ENCODE measurements around the gene FHOD1. TPM values are rescaled to one million over a fixed set of nuclear protein-coding genes. Genes with fewer than 3 reads are reported as not detected.

Gene FHOD1
- total RNA-seq, 1 donor from 2014 or later = 28.7 TPM

DNA sequence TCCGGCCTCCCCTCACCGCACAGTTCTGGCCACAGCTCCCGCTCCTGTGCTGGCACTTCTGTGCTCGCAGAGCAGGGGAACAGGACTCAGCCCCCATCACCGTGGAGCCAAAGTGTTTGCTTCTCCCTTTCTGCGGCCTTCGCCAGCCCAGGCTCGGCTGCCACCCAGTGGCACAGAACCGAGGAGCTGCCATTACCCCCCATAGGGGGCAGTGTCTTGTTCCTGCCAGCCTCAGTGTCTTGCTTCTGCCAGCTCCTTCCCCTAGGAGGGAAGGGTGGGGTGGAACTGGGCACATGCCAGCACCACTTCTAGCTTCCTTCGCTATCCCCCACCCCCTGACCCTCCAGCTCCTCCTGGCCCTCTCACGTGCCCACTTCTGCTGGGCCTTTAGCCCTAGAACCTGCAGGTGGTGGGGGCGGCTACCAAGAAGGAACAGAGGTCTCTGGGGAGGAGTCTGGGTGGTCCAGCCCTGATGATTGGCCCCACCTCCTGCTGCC, 49.0 kb downstream of the FHOD1 start:
- no peak for DNase-seq (ENCODE audit: low spot score in 2 of 2, unreplicated experiment in 2 of 2)
- Mint-ChIP-seq H3K4me1 (peaks cover 14% of the 10 kb centered on the region), H3K27ac (no peak overlapping the region)

DNA sequence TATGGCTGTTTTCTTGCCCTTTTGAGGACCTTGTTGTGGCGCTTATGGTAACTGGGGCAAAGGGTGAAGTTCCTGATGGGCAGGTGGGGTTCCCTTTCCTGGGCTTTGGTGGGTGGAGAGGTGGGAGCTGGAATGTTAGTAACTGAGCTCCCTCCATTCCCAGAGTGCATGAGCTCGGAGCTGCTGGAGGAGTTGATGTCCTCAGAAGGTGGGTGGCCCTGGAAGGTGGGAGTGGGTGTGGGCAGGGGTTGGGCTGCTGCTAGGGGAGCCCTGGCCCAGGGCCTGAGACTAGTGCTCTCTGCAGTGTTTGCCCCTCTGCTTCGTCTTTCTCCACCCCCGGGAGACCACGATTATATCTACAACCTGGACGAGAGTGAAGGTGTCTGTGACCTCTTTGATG, 49.6 kb downstream of the FHOD1 start:
- Mint-ChIP-seq H3K36me3 (peaks cover 16% of the 10 kb centered on the region), H3K27me3 (ENCODE audit: low read depth) (peaks cover 5% of the 10 kb centered on the region), H3K9me3 (no peaks in the 10 kb centered on the region), H3K27ac (no peak overlapping the region), H3K4me3 (no peak overlapping the region), H3K4me1 (peaks cover 18% of the 10 kb centered on the region)
- TF ChIP-seq, protein P1, sequence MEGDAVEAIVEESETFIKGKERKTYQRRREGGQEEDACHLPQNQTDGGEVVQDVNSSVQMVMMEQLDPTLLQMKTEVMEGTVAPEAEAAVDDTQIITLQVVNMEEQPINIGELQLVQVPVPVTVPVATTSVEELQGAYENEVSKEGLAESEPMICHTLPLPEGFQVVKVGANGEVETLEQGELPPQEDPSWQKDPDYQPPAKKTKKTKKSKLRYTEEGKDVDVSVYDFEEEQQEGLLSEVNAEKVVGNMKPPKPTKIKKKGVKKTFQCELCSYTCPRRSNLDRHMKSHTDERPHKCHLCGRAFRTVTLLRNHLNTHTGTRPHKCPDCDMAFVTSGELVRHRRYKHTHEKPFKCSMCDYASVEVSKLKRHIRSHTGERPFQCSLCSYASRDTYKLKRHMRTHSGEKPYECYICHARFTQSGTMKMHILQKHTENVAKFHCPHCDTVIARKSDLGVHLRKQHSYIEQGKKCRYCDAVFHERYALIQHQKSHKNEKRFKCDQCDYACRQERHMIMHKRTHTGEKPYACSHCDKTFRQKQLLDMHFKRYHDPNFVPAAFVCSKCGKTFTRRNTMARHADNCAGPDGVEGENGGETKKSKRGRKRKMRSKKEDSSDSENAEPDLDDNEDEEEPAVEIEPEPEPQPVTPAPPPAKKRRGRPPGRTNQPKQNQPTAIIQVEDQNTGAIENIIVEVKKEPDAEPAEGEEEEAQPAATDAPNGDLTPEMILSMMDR (IDR thresholded peaks at IDR 0.05; ENCODE audit: unreplicated experiment) = no peak
- DNase-seq (ENCODE audit: low spot score in 2 of 2, unreplicated experiment in 2 of 2) = no peak

More for the DNA sequence above, 49.0 kb downstream of the FHOD1 start:
- TF ChIP-seq, protein P1 (IDR thresholded peaks at IDR 0.05; ENCODE audit: unreplicated experiment) = peak; percentile 19
- H3K27me3 Mint-ChIP-seq (ENCODE audit: low read depth) = peaks cover 5% of the 10 kb centered on the region
- no peaks in the 10 kb centered on the region for H3K9me3 Mint-ChIP-seq
- H3K4me3 Mint-ChIP-seq = no peak overlapping the region
- peaks cover 16% of the 10 kb centered on the region for H3K36me3 Mint-ChIP-seq

DNA sequence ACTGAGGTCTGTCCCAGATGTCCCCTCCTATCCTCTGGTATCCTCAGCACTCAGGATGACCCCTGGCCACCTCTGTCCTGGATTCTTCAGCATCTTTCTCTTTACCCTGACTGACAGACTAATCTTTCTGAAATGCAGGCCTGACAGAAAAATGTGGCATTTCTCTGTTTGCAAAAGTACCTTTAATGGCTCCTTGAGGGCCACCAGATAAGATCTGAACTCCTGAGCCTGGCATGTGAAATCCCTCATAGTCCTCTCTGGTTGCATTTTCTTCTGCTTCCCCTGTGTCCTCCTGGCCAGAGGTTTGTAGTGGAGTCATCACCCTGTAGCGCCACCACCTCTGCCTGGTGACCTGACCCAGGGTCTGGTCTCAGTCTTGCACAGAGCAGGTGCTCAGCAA, 50.4 kb downstream of the FHOD1 start:
- DNase-seq (ENCODE audit: low spot score in 2 of 2, unreplicated experiment in 2 of 2) = no peak
- no peak overlapping the region for H3K4me3 Mint-ChIP-seq
- peaks cover 5% of the 10 kb centered on the region for H3K27me3 Mint-ChIP-seq (ENCODE audit: low read depth)
- H3K36me3 Mint-ChIP-seq = peaks cover 16% of the 10 kb centered on the region
- TF ChIP-seq, protein P1 (IDR thresholded peaks at IDR 0.05; ENCODE audit: unreplicated experiment) = no peak
- H3K27ac Mint-ChIP-seq = no peak overlapping the region
- peaks cover 22% of the 10 kb centered on the region for H3K4me1 Mint-ChIP-seq
- no peaks in the 10 kb centered on the region for H3K9me3 Mint-ChIP-seq

DNA sequence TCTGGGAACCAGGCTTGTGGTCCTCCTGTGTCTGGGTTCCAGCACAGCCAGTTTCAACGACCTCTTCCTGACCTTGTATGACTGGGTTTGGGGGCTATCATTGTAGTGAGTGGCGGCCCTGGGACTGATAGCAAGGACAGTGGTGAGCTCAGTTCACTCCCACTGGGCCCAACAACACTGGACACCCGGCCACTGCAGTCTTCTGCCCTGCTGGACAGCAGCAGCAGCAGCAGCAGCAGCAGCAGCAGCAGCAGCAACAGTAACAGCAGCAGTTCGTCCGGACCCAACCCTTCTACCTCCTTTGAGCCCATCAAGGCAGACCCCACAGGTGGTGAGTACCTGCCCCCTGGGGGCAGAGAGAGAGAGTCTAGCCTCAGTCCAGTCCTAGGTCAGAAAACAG, 51.6 kb downstream of the FHOD1 start:
- no peak for DNase-seq (ENCODE audit: low spot score in 2 of 2, unreplicated experiment in 2 of 2)
- peaks cover 16% of the 10 kb centered on the region for H3K36me3 Mint-ChIP-seq
- H3K4me1 Mint-ChIP-seq = peaks cover 24% of the 10 kb centered on the region
- H3K27ac Mint-ChIP-seq = no peak overlapping the region
- TF ChIP-seq, protein P1 (IDR thresholded peaks at IDR 0.05; ENCODE audit: unreplicated experiment) = no peak
- H3K4me3 Mint-ChIP-seq = no peak overlapping the region
- H3K9me3 Mint-ChIP-seq = no peaks in the 10 kb centered on the region
- H3K27me3 Mint-ChIP-seq (ENCODE audit: low read depth) = peaks cover 5% of the 10 kb centered on the region

DNA sequence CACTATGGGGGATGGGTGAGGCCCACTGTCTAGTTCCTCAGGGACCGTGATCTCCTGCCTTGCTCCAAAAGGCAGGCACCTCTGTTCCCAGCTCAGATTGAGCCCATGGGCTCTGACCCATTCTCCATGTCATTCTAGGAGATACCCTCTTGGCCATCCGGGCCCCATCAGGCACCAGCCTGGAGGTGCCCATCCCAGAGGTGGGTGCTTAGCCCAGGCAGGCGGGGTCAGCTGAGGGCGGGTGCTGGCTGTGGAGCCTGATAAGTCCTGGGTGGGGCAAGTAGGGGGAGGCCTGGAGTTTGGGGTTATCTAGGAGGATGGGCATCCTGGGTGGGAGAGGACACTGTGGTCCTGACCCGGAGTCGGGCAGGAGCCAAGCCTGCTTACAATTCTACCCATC, 53.0 kb downstream of the FHOD1 start:
- peak overlapping the region; percentile 84 for H3K4me3 Mint-ChIP-seq
- no peaks in the 10 kb centered on the region for H3K27me3 Mint-ChIP-seq (ENCODE audit: low read depth)
- H3K9me3 Mint-ChIP-seq = no peaks in the 10 kb centered on the region
- H3K36me3 Mint-ChIP-seq = peaks cover 16% of the 10 kb centered on the region
- TF ChIP-seq, protein P1 (IDR thresholded peaks at IDR 0.05; ENCODE audit: unreplicated experiment) = no peak
- H3K4me1 Mint-ChIP-seq = peaks cover 19% of the 10 kb centered on the region
- DNase-seq (ENCODE audit: low spot score in 2 of 2, unreplicated experiment in 2 of 2) = no peak
- no peak overlapping the region for H3K27ac Mint-ChIP-seq

DNA sequence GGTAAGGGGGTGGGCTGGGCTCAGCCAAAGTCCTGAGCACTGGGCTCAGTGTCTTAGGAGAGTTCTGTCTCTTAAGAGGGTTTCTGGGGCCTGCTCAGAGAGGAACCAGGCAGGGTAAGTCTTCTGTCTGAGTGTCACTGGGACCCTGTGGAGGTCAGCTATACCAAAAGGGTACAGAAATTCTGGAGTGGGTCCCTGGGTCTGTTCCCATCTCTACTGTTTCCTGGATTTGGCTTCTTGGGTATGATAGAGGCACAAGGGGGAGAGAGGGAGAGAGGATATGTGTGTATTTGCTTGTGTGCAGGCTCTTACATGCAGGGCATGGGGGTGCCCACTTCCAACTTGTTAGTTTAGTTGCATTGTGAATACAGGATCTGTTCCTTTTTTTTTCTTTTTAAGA, 53.7 kb downstream of the FHOD1 start:
- peak overlapping the region; percentile 84 for H3K4me3 Mint-ChIP-seq
- H3K4me1 Mint-ChIP-seq = peaks cover 19% of the 10 kb centered on the region
- peak overlapping the region; percentile 25 for H3K27ac Mint-ChIP-seq
- no peaks in the 10 kb centered on the region for H3K9me3 Mint-ChIP-seq
- no peaks in the 10 kb centered on the region for H3K27me3 Mint-ChIP-seq (ENCODE audit: low read depth)
- DNase-seq (ENCODE audit: low spot score in 2 of 2, unreplicated experiment in 2 of 2) = no peak
- H3K36me3 Mint-ChIP-seq = peaks cover 16% of the 10 kb centered on the region
- TF ChIP-seq, protein P1 (IDR thresholded peaks at IDR 0.05; ENCODE audit: unreplicated experiment) = no peak
